HG03442 (cell line): ENCODE results near the gene LRRC8D.

Source experiments
- ATAC-seq: cut with Tn5 transposase; IDR thresholded peaks from one replicate; pipeline ENCODE4 v1.9.1; 2021; ENCODE audit warnings: mild to moderate bottlenecking, moderate library complexity; ENCODE audit not compliant: unreplicated experiment

LRRC8D gene

GRCh38 chr1:89953131-89953626 lies 132.3 kb downstream of the LRRC8D start:
- ATAC-seq = no peak

- no peak for ATAC-seq
These were observed 133.1 kb downstream of the LRRC8D start for GRCh38 chr1:89953929-89954328.

GRCh38 chr1:89954401-89954800 lies 133.6 kb downstream of the LRRC8D start:
- ATAC-seq = no peak

GRCh38 chr1:89955311-89956205 lies 134.7 kb downstream of the LRRC8D start:
- ATAC-seq = no peak

GRCh38 chr1:89957107-89957506 lies 136.3 kb downstream of the LRRC8D start:
- no peak for ATAC-seq

- ATAC-seq = no peak
These were observed 138.2 kb downstream of the LRRC8D start for GRCh38 chr1:89958851-89959654.

- no peak for ATAC-seq
These were observed 138.9 kb downstream of the LRRC8D start for GRCh38 chr1:89959719-89960118.

GRCh38 chr1:89962024-89962741 lies 141.4 kb downstream of the LRRC8D start:
- ATAC-seq = peak; percentile 41

- no peak for ATAC-seq
These were observed 141.9 kb downstream of the LRRC8D start for GRCh38 chr1:89962742-89963075.

- no peak for ATAC-seq
These were observed 144.4 kb downstream of the LRRC8D start for GRCh38 chr1:89965193-89965768.

- no peak for ATAC-seq
These were observed 145.8 kb downstream of the LRRC8D start for GRCh38 chr1:89966656-89967055.

GRCh38 chr1:89971600-89971999 lies 150.8 kb downstream of the LRRC8D start:
- ATAC-seq = peak; percentile 85

- no peak for ATAC-seq
These were observed 151.2 kb downstream of the LRRC8D start for GRCh38 chr1:89972024-89972423.

- ATAC-seq = no peak
These were observed 152.8 kb downstream of the LRRC8D start for GRCh38 chr1:89973471-89974127.

- ATAC-seq = no peak
These were observed 153.4 kb downstream of the LRRC8D start for GRCh38 chr1:89974256-89974655.

- no peak for ATAC-seq
These were observed 154.1 kb downstream of the LRRC8D start for GRCh38 chr1:89974696-89975470.

GRCh38 chr1:89975540-89976125 lies 154.8 kb downstream of the LRRC8D start:
- ATAC-seq = no peak

- ATAC-seq = no peak
These were observed 157.9 kb downstream of the LRRC8D start for GRCh38 chr1:89978755-89979154.

GRCh38 chr1:89980605-89981004 lies 159.8 kb downstream of the LRRC8D start:
- ATAC-seq = no peak
